OCI-LY3 (cell line): ENCODE results near the gene EYS.
"Not testable (repeated sequence)": the region's sequence is repeated elsewhere in the genome, so short reads cannot be mapped to it uniquely, and the experiment has no call there.

Experiments
- H2AFZ ChIP-seq: fragments of 200-600, 300-600 bp; shearing (Covaris generic); 2 replicates; pipeline ENCODE4 v1.6.0; 2014; ENCODE audit warnings: antibody characterized with exemption, low read depth, low read length
- H3K27ac ChIP-seq: fragments of 200-600, 300-600 bp; sonication (generic); 2 replicates; pipeline ENCODE4 v1.5.1; 2014; ENCODE audit warnings: mild to moderate bottlenecking, low read length, moderate library complexity, mixed read lengths
- H3K27me3 ChIP-seq: fragments of 200-600, 300-600 bp; sonication (generic); 2 replicates; pipeline ENCODE4 v1.6.1; 2014; ENCODE audit warnings: low read depth, low read length, mixed read lengths
- H3K36me3 ChIP-seq: fragments of 200-600, 300-600 bp; sonication (generic); replicated peaks from 2 replicates; pipeline ENCODE3; 2014; ENCODE audit warnings: low read depth, low read length, mixed read lengths
- H3K4me1 ChIP-seq: fragments of 300-600, 200-600 bp; sonication (generic); 2 replicates; pipeline ENCODE4 v1.6.1; 2014; ENCODE audit warnings: low read length, mixed read lengths
- H3K4me2 ChIP-seq: fragments of 200-600, 300-600 bp; sonication (generic); 2 replicates; pipeline ENCODE4 v1.6.1; 2014; ENCODE audit warnings: low read length, mixed read lengths
- H3K4me3 ChIP-seq: fragments of 300-600, 200-600 bp; sonication (generic); 2 replicates; pipeline ENCODE4 v1.5.1; 2014; ENCODE audit warnings: antibody characterized with exemption, mild to moderate bottlenecking, low read length, moderate library complexity
- H3K79me2 ChIP-seq: fragments of 300-600, 200-600 bp; shearing (Covaris generic); 2 replicates; pipeline ENCODE4 v1.6.1; 2014; ENCODE audit warnings: mild to moderate bottlenecking, low read length, mixed read lengths
- H3K9ac ChIP-seq: fragments of 300-600, 200-600 bp; shearing (Covaris generic); 2 replicates; pipeline ENCODE4 v1.6.0; 2014; ENCODE audit warnings: mild to moderate bottlenecking, low read length, moderate library complexity
- H3K9me3 ChIP-seq: fragments of 200-600, 300-600 bp; shearing (Covaris generic); 2 replicates; pipeline ENCODE4 v1.6.1; 2014; ENCODE audit warnings: low read length, mixed read lengths; ENCODE audit not compliant: insufficient read depth
- H4K20me1 ChIP-seq: fragments of 200-600, 300-600 bp; sonication (generic); 2 replicates; pipeline ENCODE4 v1.6.1; 2016; ENCODE audit warnings: low read length, mixed read lengths; ENCODE audit not compliant: insufficient read depth
- CTCF ChIP-seq: fragments of 200-600, 300-600 bp; sonication (generic); IDR thresholded peaks from 2 replicates; pipeline ENCODE4 v1.5.1; 2014; ENCODE audit warnings: antibody characterized with exemption, low read length, low read depth
- EZH2phosphoT487 ChIP-seq: fragments of 200-600 bp; shearing (Covaris generic); IDR thresholded peaks from 2 replicates; pipeline ENCODE4 v1.6.1; 2018; ENCODE audit warnings: antibody characterized with exemption, mixed run types, low read depth

Gene EYS

GRCh38 chr6:63839485-63839884 is 1867.5 kb downstream of the EYS start:
- Histone ChIP-seq H4K20me1 (no peaks in the 10 kb centered on the region), H3K4me3 (no peak overlapping the region), H2AFZ (no peak overlapping the region), H3K27me3 (no peaks in the 10 kb centered on the region), H3K9ac (no peak overlapping the region), H3K9me3 (no peaks in the 10 kb centered on the region), H3K4me2 (no peak overlapping the region), H3K79me2 (no peaks in the 10 kb centered on the region), H3K36me3 (no peaks in the 10 kb centered on the region), H3K4me1 (no peaks in the 10 kb centered on the region), H3K27ac (no peak overlapping the region)
- TF ChIP-seq CTCF (no peak), EZH2phosphoT487 (no peak)

GRCh38 chr6:63828678-63829077 is 1878.3 kb downstream of the EYS start:
- H2AFZ ChIP-seq, H3K4me3 ChIP-seq, H3K4me2 ChIP-seq, H3K27me3 ChIP-seq, H4K20me1 ChIP-seq, H3K36me3 ChIP-seq, H3K9ac ChIP-seq, H3K9me3 ChIP-seq, H3K27ac ChIP-seq, H3K79me2 ChIP-seq, H3K4me1 ChIP-seq: not testable (repeated sequence)

GRCh38 chr6:63824722-63825121 is 1882.3 kb downstream of the EYS start:
- no peak overlapping the region for H2AFZ ChIP-seq
- H3K36me3 ChIP-seq = no peaks in the 10 kb centered on the region
- H3K79me2 ChIP-seq = no peaks in the 10 kb centered on the region
- H3K27ac ChIP-seq = no peak overlapping the region
- no peak overlapping the region for H3K4me3 ChIP-seq
- TF ChIP-seq EZH2phosphoT487 (no peak), CTCF (no peak)
- no peaks in the 10 kb centered on the region for H3K27me3 ChIP-seq
- H3K9me3 ChIP-seq = no peaks in the 10 kb centered on the region; the same call in 1 of the 2 replicates
- no peak overlapping the region for H3K4me2 ChIP-seq
- H3K4me1 ChIP-seq = no peaks in the 10 kb centered on the region
- H3K9ac ChIP-seq = no peak overlapping the region
- no peaks in the 10 kb centered on the region for H4K20me1 ChIP-seq

- H3K27ac ChIP-seq = no peak overlapping the region
- no peaks in the 10 kb centered on the region for H4K20me1 ChIP-seq
- H3K9me3 ChIP-seq = no peaks in the 10 kb centered on the region; the same call in 1 of the 2 replicates
- no peaks in the 10 kb centered on the region for H3K27me3 ChIP-seq
- TF ChIP-seq EZH2phosphoT487 = no peak
- H3K4me2 ChIP-seq = no peak overlapping the region
- H2AFZ ChIP-seq = no peak overlapping the region
- H3K4me3 ChIP-seq = no peak overlapping the region
- no peaks in the 10 kb centered on the region for H3K4me1 ChIP-seq
- no peaks in the 10 kb centered on the region for H3K79me2 ChIP-seq
- no peaks in the 10 kb centered on the region for H3K36me3 ChIP-seq
- no peak overlapping the region for H3K9ac ChIP-seq
These were observed 1885.6 kb downstream of the EYS start for GRCh38 chr6:63821442-63821841.

GRCh38 chr6:63819831-63820230 is 1887.2 kb downstream of the EYS start:
- H3K4me3 ChIP-seq = no peak overlapping the region
- H3K4me2 ChIP-seq = no peak overlapping the region
- no peaks in the 10 kb centered on the region for H3K36me3 ChIP-seq
- H3K27ac ChIP-seq = no peak overlapping the region
- H3K4me1 ChIP-seq = no peaks in the 10 kb centered on the region
- H3K9ac ChIP-seq = no peak overlapping the region
- H3K79me2 ChIP-seq = no peaks in the 10 kb centered on the region
- TF ChIP-seq CTCF (no peak), EZH2phosphoT487 (no peak)
- H3K9me3 ChIP-seq = no peaks in the 10 kb centered on the region
- H4K20me1 ChIP-seq = no peaks in the 10 kb centered on the region
- no peaks in the 10 kb centered on the region for H3K27me3 ChIP-seq
- H2AFZ ChIP-seq = no peak overlapping the region
